ENCODE results near the gene RBM33. TPM values are rescaled to one million over a fixed set of nuclear protein-coding genes. Genes with fewer than 3 reads are reported as not detected.

The RBM33 gene
- total RNA-seq, 4 donors from 2014 or later = 35.7 to 59.9 (median 44.5) TPM

- 87 to 93% methylated on average over 24 of the region's 24 CpGs for WGBS, 2 donors
- Histone ChIP-seq H3K27me3 (no peaks in the 10 kb centered on the region), H3K9me3 (no peaks in the 10 kb centered on the region), H3K36me3 (no peaks in the 10 kb centered on the region), H3K4me3 (replicated peaks in 1 of 3) (no peak overlapping the region), H3K4me1 (no peaks in the 10 kb centered on the region), H3K27ac (no peak overlapping the region)
- intact Hi-C loops (cut with DNase I) = no loop called here
- no peak for DNase-seq
- TF ChIP-seq CTCF (IDR thresholded peaks at IDR 0.05) (no peak), POLR2A (IDR thresholded peaks at IDR 0.05) (no peak)
Observed at GRCh38 chr7:155602156-155602555, 42.3 kb upstream of the RBM33 start.

DNA sequence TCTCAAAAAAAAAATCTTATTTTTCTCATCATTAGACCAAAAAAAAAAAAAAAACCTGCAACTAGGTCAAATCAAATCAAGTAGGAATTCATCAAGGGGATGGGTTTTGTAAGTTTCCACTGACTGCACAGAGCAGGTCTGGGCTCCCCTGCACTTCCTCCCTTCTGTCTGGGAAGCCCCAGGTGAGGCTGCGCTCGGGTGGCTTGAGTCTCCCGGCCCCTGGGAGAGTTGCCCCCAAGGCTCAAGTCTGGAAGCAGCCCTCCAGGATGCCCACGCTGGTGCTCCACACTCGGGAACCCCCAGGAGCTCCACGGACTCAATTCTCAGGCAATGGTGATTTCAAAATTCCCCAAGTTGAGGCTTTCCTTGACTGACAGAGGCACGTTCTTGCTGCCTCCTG, 41.7 kb upstream of the RBM33 start:
- WGBS, 2 donors = 69 to 75% methylated on average over 7 of the region's 7 CpGs
- Histone ChIP-seq H3K27ac (no peak overlapping the region), H3K27me3 (no peaks in the 10 kb centered on the region), H3K4me3 (replicated peaks in 1 of 3) (no peak overlapping the region), H3K36me3 (no peaks in the 10 kb centered on the region), H3K4me1 (no peaks in the 10 kb centered on the region), H3K9me3 (no peaks in the 10 kb centered on the region)
- DNase-seq = no peak
- intact Hi-C loops (cut with DNase I) = no loop called here
- TF ChIP-seq CTCF (IDR thresholded peaks at IDR 0.05) = no peak

- Histone ChIP-seq H3K4me1 (no peaks in the 10 kb centered on the region), H3K4me3 (replicated peaks in 1 of 3) (no peak overlapping the region), H3K27me3 (no peaks in the 10 kb centered on the region), H3K9me3 (no peaks in the 10 kb centered on the region), H3K36me3 (no peaks in the 10 kb centered on the region), H3K27ac (no peak overlapping the region)
- 57 to 61% methylated on average over 19 of the region's 19 CpGs for WGBS, 2 donors
- DNase-seq = no peak
- intact Hi-C loops (cut with DNase I) = no loop called here
- TF ChIP-seq CTCF (IDR thresholded peaks at IDR 0.05) (no peak), POLR2A (IDR thresholded peaks at IDR 0.05) (no peak)
Observed at GRCh38 chr7:155603205-155603857, 41.1 kb upstream of the RBM33 start.

DNA sequence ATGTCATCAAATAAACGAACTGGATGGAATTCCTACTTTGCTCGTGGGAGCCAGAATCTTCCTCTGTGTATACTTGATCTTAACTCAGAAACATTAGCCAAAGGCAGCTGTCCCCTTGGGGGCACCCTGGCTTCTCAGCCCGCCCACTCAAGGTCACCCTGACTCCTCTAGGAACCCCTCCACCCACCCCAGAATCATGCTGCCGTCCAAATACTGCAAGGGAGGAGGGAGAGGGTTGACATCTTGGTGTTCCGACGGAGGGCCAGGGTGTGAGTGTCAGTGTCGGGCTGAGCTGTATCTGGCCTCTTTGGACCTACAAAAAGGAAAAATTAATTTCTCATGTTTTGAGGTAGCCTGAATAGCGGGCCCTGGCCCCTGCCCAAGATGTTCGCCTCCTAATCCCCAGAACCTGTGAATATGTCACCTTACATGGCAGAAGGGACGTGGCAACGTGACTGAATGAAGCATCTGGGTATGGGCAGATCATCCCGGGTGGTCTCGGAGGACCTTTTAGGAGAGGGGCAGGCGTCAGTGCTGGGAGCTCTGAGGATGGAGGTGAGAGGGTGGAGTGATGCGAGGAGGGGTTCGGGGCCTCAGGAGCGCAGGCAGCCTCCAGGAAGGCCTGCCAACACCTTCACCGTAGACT, 40.5 kb upstream of the RBM33 start:
- 83% methylated on average over 18 of the region's 18 CpGs for WGBS, 2 donors
- Histone ChIP-seq H3K9me3 (no peaks in the 10 kb centered on the region), H3K4me1 (no peaks in the 10 kb centered on the region), H3K27ac (no peak overlapping the region), H3K4me3 (replicated peaks in 1 of 3) (no peak overlapping the region), H3K36me3 (no peaks in the 10 kb centered on the region), H3K27me3 (no peaks in the 10 kb centered on the region)
- no peak for DNase-seq
- TF ChIP-seq POLR2A (IDR thresholded peaks at IDR 0.05) = no peak
- intact Hi-C loops (cut with DNase I) = no loop called here

GRCh38 chr7:155604504-155604997, 39.9 kb upstream of the RBM33 start:
- Histone ChIP-seq H3K27me3 (no peaks in the 10 kb centered on the region), H3K9me3 (no peaks in the 10 kb centered on the region), H3K4me1 (no peaks in the 10 kb centered on the region), H3K36me3 (no peaks in the 10 kb centered on the region), H3K27ac (no peak overlapping the region), H3K4me3 (replicated peaks in 1 of 3) (no peak overlapping the region)
- WGBS, 2 donors = 80 to 86% methylated on average over 8 of the region's 8 CpGs
- intact Hi-C loops (cut with DNase I) = no loop called here
- no peak for DNase-seq
- TF ChIP-seq POLR2A (IDR thresholded peaks at IDR 0.05) (no peak), CTCF (IDR thresholded peaks at IDR 0.05) (no peak)

Measured in thyroid gland (tissue), 4 donors.